CD4-positive, alpha-beta T cell (primary cell): ENCODE measurements around the gene NQO2. TPM values are rescaled to one million over a fixed set of nuclear protein-coding genes. Genes with fewer than 3 reads are reported as not detected.
"Not testable (repeated sequence)": the region's sequence is repeated elsewhere in the genome, so short reads cannot be mapped to it uniquely, and the experiment has no call there.

ENCODE experiments used
- ATAC-seq: fragments of 200-7000 bp; cut with Tn5 transposase; one replicate; pipeline ENCODE4 v1.10.0; 2022; ENCODE audit warnings: mild to moderate bottlenecking; ENCODE audit not compliant: poor library complexity
- CTCF ChIA-PET: fragments of 350-600 bp; sonication (Branson Sonifier 250); formaldehyde crosslinking; loops from one replicate; lab custom pipeline; 2021; ENCODE audit warnings: antibody characterized with exemption, inconsistent platforms; lab: Charles Lee
- POLR2A ChIA-PET: fragments of 350-600 bp; sonication (Branson Sonifier 250); formaldehyde crosslinking; loops from one replicate; lab custom pipeline; 2021; ENCODE audit warnings: antibody characterized with exemption, inconsistent platforms; lab: Charles Lee
- DNase-seq, 14 experiments: peaks; one replicate each; pipeline ENCODE4 v3.0.0-alpha.2; 2013 to 2020; ENCODE audit warnings: mixed read lengths in 2 of 14
- H3K27ac ChIP-seq, 2 donors: one replicate each; pipeline versions ENCODE4 v1.5.1 to v1.7.0; 2013; ENCODE audit warnings: low read length in 2 of 2, low read depth in 1 of 2, mild to moderate bottlenecking in 1 of 2
- H3K27me3 ChIP-seq, 2 experiments: 1 replicate in 1 of 2; 2 replicates in 1 of 2; pipeline versions ENCODE4 v1.6.1 to v1.7.0; 2013; ENCODE audit warnings: low read length in 2 of 2, control low read depth in 1 of 2, mild to moderate bottlenecking in 1 of 2, moderate library complexity in 1 of 2; ENCODE audit not compliant: insufficient read depth in 2 of 2, control insufficient read depth in 1 of 2
- H3K36me3 ChIP-seq: one replicate; pipeline ENCODE4 v1.6.1; 2013; ENCODE audit warnings: low read length, control low read depth; ENCODE audit not compliant: insufficient read depth
- H3K4me1 ChIP-seq: one replicate; pipeline ENCODE4 v1.6.1; 2013; ENCODE audit warnings: low read length, control low read depth; ENCODE audit not compliant: insufficient read depth
- H3K4me3 ChIP-seq: one replicate; pipeline ENCODE4 v1.5.1; 2013; ENCODE audit warnings: mild to moderate bottlenecking, low read length, moderate library complexity
- H3K9me3 ChIP-seq, 2 experiments: 1 replicate in 1 of 2; 2 replicates in 1 of 2; pipeline versions ENCODE4 v1.6.1 to v1.7.0; 2013; ENCODE audit warnings: low read length in 2 of 2, mild to moderate bottlenecking in 2 of 2, control low read depth in 1 of 2, moderate library complexity in 1 of 2; ENCODE audit not compliant: control insufficient read depth in 1 of 2, insufficient read depth in 1 of 2
- H3K27ac Mint-ChIP-seq: one replicate; pipeline ENCODE4 v1.8.0; 2020; ENCODE audit warnings: mixed read lengths
- H3K27me3 Mint-ChIP-seq: one replicate; pipeline ENCODE4 v1.8.0; 2021; ENCODE audit warnings: mixed read lengths
- H3K36me3 Mint-ChIP-seq: one replicate; pipeline ENCODE4 v1.8.0; 2021; ENCODE audit warnings: low read depth, mixed read lengths
- H3K4me1 Mint-ChIP-seq: one replicate; pipeline ENCODE4 v1.8.0; 2021; ENCODE audit warnings: low read depth, mixed read lengths
- H3K4me3 Mint-ChIP-seq: one replicate; pipeline ENCODE4 v1.8.0; 2020; ENCODE audit warnings: mild to moderate bottlenecking, mixed read lengths
- H3K9me3 Mint-ChIP-seq: one replicate; pipeline ENCODE4 v1.8.0; 2020; ENCODE audit warnings: mixed read lengths
- CTCF ChIP-seq: fragments of 200-600 bp; IDR thresholded peaks from one replicate; pipeline ENCODE4 v1.8.0; 2022; ENCODE audit warnings: antibody characterized with exemption, mild to moderate bottlenecking
- intact Hi-C, 2 experiments: fragments of 100-400 bp; cut with DNase I in 1 of 2; cut with micrococcal nuclease in 1 of 2; formaldehyde crosslinking; loops; one replicate each; pipeline versions ENCODE4 v1.15.1 to v1.9.0; 2023 to 2025; cut with DNase I, micrococcal nuclease
- total RNA-seq, 174 experiments: library from RNA in 2 of 174; stranded (reverse) in 2 of 174; gene quantifications; one replicate each; pipeline ENCODE4 v1.2.3 and lab custom pipeline; 2021 to 2026

The NQO2 gene
- total RNA-seq, 2 experiments from 2014 or later: 6.7 to 7.7 TPM

GRCh38 chr6:2970753-2971419 lies 28.8 kb upstream of the NQO2 start:
- Mint-ChIP-seq H3K4me1 (peaks cover 23% of the 10 kb centered on the region), H3K27ac (peak overlapping the region; percentile 84), H3K36me3 (no peaks in the 10 kb centered on the region), H3K4me3 (peak overlapping the region; percentile 93), H3K27me3 (peaks cover 26% of the 10 kb centered on the region), H3K9me3 (no peaks in the 10 kb centered on the region)
- H3K27ac ChIP-seq: no peak overlapping the region
- peaks cover 17% of the 10 kb centered on the region for H3K4me1 ChIP-seq
- no peaks in the 10 kb centered on the region for H3K9me3 ChIP-seq
- no peak for TF ChIP-seq CTCF
- no peaks in the 10 kb centered on the region for H3K27me3 ChIP-seq
- ATAC-seq: peak; percentile 60
- intact Hi-C loops: no loop called here
- POLR2A ChIA-PET: interaction anchor here (1.1 to 1.6 kb wide), 5 partner anchors 19 to 38 kb away, joined by 3 to 30 read pairs (median 6); no protein-coding TSS in a partner anchor
- CTCF ChIA-PET: interaction anchor here (1.2 to 1.6 kb wide), 3 partner anchors 10 to 18 kb away, joined by 3 to 6 read pairs (median 3); no protein-coding TSS in a partner anchor
- peak in 10 of 14 experiments; percentile 30 to 74 (median 54) for DNase-seq
- H3K4me3 ChIP-seq: peak overlapping the region; percentile 56
- no peaks in the 10 kb centered on the region for H3K36me3 ChIP-seq

DNA sequence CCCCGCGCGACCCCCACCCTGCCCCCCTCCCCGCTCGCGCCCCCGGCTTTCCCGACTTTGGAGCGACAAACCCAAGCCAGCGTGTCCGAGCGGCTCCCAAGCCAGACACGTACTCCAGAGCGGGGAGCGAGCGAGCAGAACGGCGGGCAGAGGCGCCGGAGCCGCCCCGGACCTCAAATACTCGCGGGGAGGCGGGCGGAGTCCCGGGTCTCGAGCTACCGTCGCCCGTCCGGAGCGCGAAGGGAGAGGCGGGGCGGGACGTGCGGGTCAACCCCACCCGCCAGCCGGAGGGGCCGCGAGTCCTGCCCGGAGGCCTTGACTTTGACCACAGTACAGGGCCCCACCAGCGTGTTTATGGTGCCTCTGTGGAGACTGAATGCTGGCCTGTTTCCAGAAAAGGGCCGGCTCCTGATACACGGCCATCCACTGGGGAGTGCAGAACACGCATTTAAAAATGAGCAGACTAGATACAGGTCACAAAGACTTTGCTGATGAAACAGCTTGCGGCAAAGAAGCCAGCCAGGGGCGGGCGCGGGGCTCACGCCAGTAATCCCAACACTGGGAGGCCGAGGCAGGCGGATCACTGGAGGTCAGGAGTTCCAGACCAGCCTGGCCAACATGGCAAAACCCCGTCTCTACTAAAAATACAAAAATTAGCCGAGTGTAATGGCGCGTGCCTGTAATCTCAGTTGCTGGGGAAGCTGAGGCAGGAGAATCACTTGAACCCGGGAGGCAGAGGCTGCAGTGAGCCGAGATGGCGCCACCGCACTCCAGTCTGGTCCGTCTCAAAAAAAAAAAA lies 28.1 kb upstream of the NQO2 start, which contains the start of gene SERPINB6:
Gene SERPINB6 (minus strand): TSS at position 148 of the 799 bp plus-strand sequence. CDS start 12,235 bp downstream, outside the sequence.
- H3K36me3 Mint-ChIP-seq: no peaks in the 10 kb centered on the region
- H3K4me3 Mint-ChIP-seq: peak within 1 kb of the TSS; percentile 93
- H3K4me1 Mint-ChIP-seq: peaks cover 31% of the 10 kb centered on the region
- H3K27ac Mint-ChIP-seq: peak within 1 kb of the TSS; percentile 84
- Histone ChIP-seq H3K4me1 (peaks cover 17% of the 10 kb centered on the region), H3K36me3 (no peaks in the 10 kb centered on the region), H3K27me3 (peaks cover 0 to 4% of the 10 kb centered on the region in 2 experiments), H3K27ac (peak within 1 kb of the TSS in 1 of 2 donors; percentile 14), H3K9me3 (no peaks in the 10 kb centered on the region), H3K4me3 (peak within 1 kb of the TSS; percentile 56)
- TF ChIP-seq CTCF: no peak
- ChIA-PET POLR2A (interaction anchor here (0.8 to 1.6 kb wide), 7 partner anchors 18 to 94 kb away, joined by 3 to 30 read pairs (median 4); no protein-coding TSS in a partner anchor), CTCF (interaction anchor here (1.2 to 1.6 kb wide), 3 partner anchors 9 to 18 kb away, joined by 3 to 6 read pairs (median 3); no protein-coding TSS in a partner anchor)
- ATAC-seq: peak; percentile 65
- intact Hi-C loops: loop anchor here in 1 of 2 experiments (2.0 kb wide), 1 partner anchor 17 kb away; no protein-coding TSS in a partner anchor
- peaks cover 26% of the 10 kb centered on the region for H3K27me3 Mint-ChIP-seq
- H3K9me3 Mint-ChIP-seq: no peaks in the 10 kb centered on the region
- DNase-seq: peak in 11 of 14 experiments; percentile 11 to 72 (median 31)

DNA sequence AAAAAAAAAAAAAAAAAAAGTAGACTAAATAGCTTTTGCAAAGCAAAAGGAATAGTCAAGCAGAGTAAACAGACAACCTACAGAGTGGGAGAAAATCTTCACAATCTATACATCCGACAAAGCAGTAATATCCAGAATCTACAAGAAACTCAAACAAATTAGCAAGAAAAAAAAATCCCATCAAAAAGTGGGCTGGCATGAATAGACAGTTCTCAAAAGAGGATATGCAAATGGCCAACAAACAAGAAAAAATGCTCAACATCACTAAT lies 27.5 kb upstream of the NQO2 start:
- not testable (repeated sequence) for H3K9me3 Mint-ChIP-seq, H3K27me3 ChIP-seq, ATAC-seq, H3K27ac ChIP-seq, DNase-seq, H3K36me3 Mint-ChIP-seq, H3K9me3 ChIP-seq, H3K36me3 ChIP-seq
- peaks cover 31% of the 10 kb centered on the region for H3K4me1 Mint-ChIP-seq
- H3K4me1 ChIP-seq: peaks cover 17% of the 10 kb centered on the region
- peaks cover 28% of the 10 kb centered on the region for H3K27me3 Mint-ChIP-seq
- intact Hi-C loops: loop anchor here in 1 of 2 experiments (2.0 kb wide), 1 partner anchor 17 kb away; no protein-coding TSS in a partner anchor
- POLR2A ChIA-PET: interaction anchor here (0.8 to 1.6 kb wide), 6 partner anchors 17 to 94 kb away, joined by 3 to 30 read pairs (median 5); no protein-coding TSS in a partner anchor
- H3K4me3 Mint-ChIP-seq: peak overlapping the region; percentile 90
- CTCF ChIA-PET: interaction anchor here (1.2 to 1.6 kb wide), 3 partner anchors 8 to 17 kb away, joined by 3 to 6 read pairs (median 3); no protein-coding TSS in a partner anchor
- H3K27ac Mint-ChIP-seq: peak overlapping the region; percentile 78
- peak overlapping the region; percentile 56 for H3K4me3 ChIP-seq

DNA sequence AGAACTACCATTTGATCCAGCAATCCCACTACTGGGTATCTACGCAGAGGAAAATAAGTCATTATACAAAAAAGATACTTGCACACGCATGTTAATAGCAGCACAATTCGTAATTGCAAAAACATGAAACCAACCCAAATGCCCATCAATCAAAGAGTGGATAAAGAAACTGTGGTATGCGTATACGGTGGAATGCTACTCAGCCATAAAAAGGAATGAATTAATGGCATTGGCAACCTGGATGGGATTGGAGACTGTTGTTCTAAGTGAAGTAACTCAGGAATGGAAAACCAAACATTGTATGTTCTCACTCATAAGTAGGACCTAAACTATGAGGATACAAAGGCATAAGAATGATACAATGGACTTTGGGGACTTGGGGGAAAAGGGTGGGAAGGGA lies 27.0 kb upstream of the NQO2 start:
- CTCF ChIA-PET: interaction anchor here (1.6 kb wide), 1 partner anchor 16 kb away, joined by 6 read pairs; no protein-coding TSS in a partner anchor
- peaks cover 31% of the 10 kb centered on the region for H3K27me3 Mint-ChIP-seq

DNA sequence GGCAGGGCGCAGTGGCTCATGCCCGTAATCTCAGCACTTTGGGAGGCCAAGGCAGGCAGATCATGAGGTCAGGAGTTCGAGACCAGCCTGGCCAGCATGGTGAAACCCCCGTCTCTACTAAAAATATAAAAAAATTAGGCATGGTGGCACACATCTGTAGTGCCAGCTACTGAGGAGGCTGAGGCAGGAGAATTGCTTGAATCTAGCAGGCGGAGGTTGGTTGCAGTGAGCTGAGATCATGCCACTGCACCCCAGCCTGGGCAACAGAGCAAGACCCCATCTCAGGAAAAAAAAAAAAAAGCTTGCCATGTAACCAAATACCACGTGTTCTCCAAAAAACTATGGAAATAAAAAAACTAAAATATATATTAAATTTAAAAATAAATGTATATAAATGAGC lies 26.5 kb upstream of the NQO2 start:
- H3K9me3 Mint-ChIP-seq, H3K36me3 Mint-ChIP-seq, H3K4me3 ChIP-seq, DNase-seq, H3K9me3 ChIP-seq, H3K27ac Mint-ChIP-seq, H3K27me3 ChIP-seq, ATAC-seq, CTCF ChIA-PET, POLR2A ChIA-PET, H3K36me3 ChIP-seq, H3K27ac ChIP-seq: not testable (repeated sequence)
- H3K4me1 ChIP-seq: peaks cover 17% of the 10 kb centered on the region
- Mint-ChIP-seq H3K27me3 (peaks cover 31% of the 10 kb centered on the region), H3K4me3 (peak overlapping the region; percentile 90), H3K4me1 (peaks cover 31% of the 10 kb centered on the region)
- intact Hi-C loops: loop anchor here (1.0 to 2.0 kb wide), 2 partner anchors 13 to 16 kb away; no protein-coding TSS in a partner anchor

More for the DNA sequence above, 27.0 kb upstream of the NQO2 start:
- intact Hi-C loops: loop anchor here (1.0 to 2.0 kb wide), 2 partner anchors 14 to 16 kb away; no protein-coding TSS in a partner anchor
- H3K27ac ChIP-seq, DNase-seq, H3K36me3 ChIP-seq, H3K9me3 Mint-ChIP-seq, H3K36me3 Mint-ChIP-seq, H3K4me3 ChIP-seq, H3K27me3 ChIP-seq, H3K9me3 ChIP-seq, ATAC-seq: not testable (repeated sequence)
- H3K4me3 Mint-ChIP-seq: peak overlapping the region; percentile 90
- peaks cover 17% of the 10 kb centered on the region for H3K4me1 ChIP-seq
- peak overlapping the region; percentile 78 for H3K27ac Mint-ChIP-seq
- POLR2A ChIA-PET: interaction anchor here (1.6 kb wide), 1 partner anchor 17 kb away, joined by 30 read pairs; no protein-coding TSS in a partner anchor
- H3K4me1 Mint-ChIP-seq: peaks cover 31% of the 10 kb centered on the region
